HL-60 (cell line): Measurements from ENCODE around the gene REL.

ENCODE experiments used
- CTCF ChIP-seq: IDR thresholded peaks from one replicate; pipeline ENCODE4 v1.5.1; 2011; ENCODE audit warnings: low read length, control low read depth, inconsistent platforms; ENCODE audit not compliant: insufficient read depth
- POLR2AphosphoS5 ChIP-seq: IDR thresholded peaks from 2 replicates; pipeline ENCODE4 v1.6.1; 2012; ENCODE audit warnings: low read depth

- TF ChIP-seq CTCF (no peak), POLR2AphosphoS5 (no peak)
These were observed 49.5 kb upstream of the REL start for GRCh38 chr2:60831921-60832320.
